ENCODE measurements around the gene MPHOSPH9. TPM values are rescaled to one million over a fixed set of nuclear protein-coding genes. Genes with fewer than 3 reads are reported as not detected.

MPHOSPH9 gene
- total and polyA plus RNA-seq, 2 of the 4 experiments (the other 2 are of a cell fraction): 7.6 to 17.0 TPM

DNA sequence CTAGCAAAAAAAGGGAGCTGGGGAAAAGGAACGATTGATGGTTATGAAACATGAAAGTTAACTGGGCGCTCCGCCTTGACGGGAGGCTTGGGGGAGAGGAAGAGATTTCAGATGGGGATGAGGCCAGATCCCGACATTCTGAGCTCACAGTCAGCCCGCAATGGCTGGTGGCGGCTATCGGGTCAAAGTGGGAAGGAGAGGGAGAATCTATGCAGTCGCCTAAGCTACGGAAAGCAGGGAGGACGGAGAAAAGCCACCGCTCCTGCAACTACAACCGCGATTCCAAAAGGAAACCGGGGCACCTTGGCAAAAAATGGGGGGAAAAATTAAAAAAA, 502 bp downstream of the MPHOSPH9 start:
- peak overlapping the region; percentile 54; the same call in 1 of the 2 replicates for H4K5ac ChIP-seq (ENCODE audit: low read depth, low read length)
- H2BK5ac ChIP-seq (ENCODE audit: low read depth, low read length, poor library complexity, severe bottlenecking): peak overlapping the region; percentile 86
- H3K56ac ChIP-seq (ENCODE audit: extremely low read depth, insufficient read depth, low read length): peak overlapping the region; percentile 92
- H4K20me1 ChIP-seq (ENCODE audit: insufficient read depth, low read length): peaks cover under 1% of the 10 kb centered on the region; the same call in 1 of the 2 replicates
- in situ Hi-C loops (cut with MboI; ENCODE audit: low sequenced_read_pairs) (loop anchor here (5.0 to 10.0 kb wide), 2 partner anchors 188 to 265 kb away; partner anchors contain the start of gene ABCB9), intact Hi-C loops (cut with micrococcal nuclease) (loop anchor here (10.0 kb wide), 1 partner anchor 338 kb away; the partner anchor contains the start of gene VPS37B), dilution Hi-C loops (cut with HindIII; ENCODE audit: low sequenced_read_pairs, unreplicated experiment) (loop anchor here (25.0 kb wide), 1 partner anchor 245 kb away; the partner anchor contains the start of genes ARL6IP4 and OGFOD2)
- peaks cover 5% of the 10 kb centered on the region for H3K9me1 ChIP-seq (ENCODE audit: insufficient read depth, low read length)
- H3K9me3 ChIP-seq (ENCODE audit: control insufficient read depth, insufficient read depth, low read length): no peaks in the 10 kb centered on the region
- peak overlapping the region; percentile 98 for H3K23ac ChIP-seq (ENCODE audit: low read depth, low read length)
- H2AFZ ChIP-seq (replicated peaks; ENCODE audit: low read length, poor library complexity): peak overlapping the region; percentile 100
- ChIA-PET CTCF (interaction anchor here (1.4 to 4.6 kb wide), 2 partner anchors 10 to 189 kb away, joined by 4 to 23 read pairs; no protein-coding TSS in a partner anchor), POLR2A (ENCODE audit: unreplicated experiment) (interaction anchor here (0.6 to 1.9 kb wide), 9 partner anchors 9 to 256 kb away, joined by 3 to 14 read pairs (median 4); no protein-coding TSS in a partner anchor)
- H2BK20ac ChIP-seq (ENCODE audit: low read depth, low read length): peak overlapping the region; percentile 53
- WGBS, 2 experiments (ENCODE audit: extremely low coverage in 2 of 2, insufficient read length in 1 of 2): 0% methylated on average over 3 of the region's 15 CpGs; no CpG with 5 or more reads in 1 of the 2 experiments
- TSS peak; percentile 46 for BruUV-seq (replicated peaks)
- no peaks in the 10 kb centered on the region for H3K27me3 ChIP-seq (ENCODE audit: control insufficient read depth, insufficient read depth, low read length)
- peaks cover 3% of the 10 kb centered on the region for H3K4me1 ChIP-seq (ENCODE audit: control insufficient read depth, insufficient read depth, low read length)
- H3K4me2 ChIP-seq (ENCODE audit: low read depth, low read length): peak overlapping the region; percentile 94
- peak overlapping the region; percentile 87 for H3K27ac ChIP-seq (ENCODE audit: insufficient read depth, low read length)
- TF ChIP-seq RCOR1 (IDR thresholded peaks at IDR 0.05; ENCODE audit: insufficient replicate concordance, low read length): no peak
- no peak for TF ChIP-seq RAD21 (IDR thresholded peaks at IDR 0.05; ENCODE audit: low read length)
- no peak for TF ChIP-seq CHD1 (IDR thresholded peaks at IDR 0.05; ENCODE audit: low read depth, low read length)
- no peak for TF ChIP-seq NFE2L2 (IDR thresholded peaks at IDR 0.05; ENCODE audit: low read depth, low read length)
- no peak for TF ChIP-seq CEBPB (IDR thresholded peaks at IDR 0.05; ENCODE audit: low read depth, low read length)
- no peak for TF ChIP-seq MXI1 (IDR thresholded peaks at IDR 0.05; ENCODE audit: borderline replicate concordance, low read depth, low read length)
- TF ChIP-seq, protein P1, sequence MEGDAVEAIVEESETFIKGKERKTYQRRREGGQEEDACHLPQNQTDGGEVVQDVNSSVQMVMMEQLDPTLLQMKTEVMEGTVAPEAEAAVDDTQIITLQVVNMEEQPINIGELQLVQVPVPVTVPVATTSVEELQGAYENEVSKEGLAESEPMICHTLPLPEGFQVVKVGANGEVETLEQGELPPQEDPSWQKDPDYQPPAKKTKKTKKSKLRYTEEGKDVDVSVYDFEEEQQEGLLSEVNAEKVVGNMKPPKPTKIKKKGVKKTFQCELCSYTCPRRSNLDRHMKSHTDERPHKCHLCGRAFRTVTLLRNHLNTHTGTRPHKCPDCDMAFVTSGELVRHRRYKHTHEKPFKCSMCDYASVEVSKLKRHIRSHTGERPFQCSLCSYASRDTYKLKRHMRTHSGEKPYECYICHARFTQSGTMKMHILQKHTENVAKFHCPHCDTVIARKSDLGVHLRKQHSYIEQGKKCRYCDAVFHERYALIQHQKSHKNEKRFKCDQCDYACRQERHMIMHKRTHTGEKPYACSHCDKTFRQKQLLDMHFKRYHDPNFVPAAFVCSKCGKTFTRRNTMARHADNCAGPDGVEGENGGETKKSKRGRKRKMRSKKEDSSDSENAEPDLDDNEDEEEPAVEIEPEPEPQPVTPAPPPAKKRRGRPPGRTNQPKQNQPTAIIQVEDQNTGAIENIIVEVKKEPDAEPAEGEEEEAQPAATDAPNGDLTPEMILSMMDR (conservative IDR thresholded peaks at IDR 0.05; ENCODE audit: low read depth, low read length): no peak
- DNase-seq: no peak
- H2AK9ac ChIP-seq (replicated peaks; ENCODE audit: low read depth, low read length, poor library complexity): peak overlapping the region; percentile 91
- peak overlapping the region; percentile 91 for H3K14ac ChIP-seq (replicated peaks; ENCODE audit: low read depth, low read length)
- no peak overlapping the region for H2AK5ac ChIP-seq (ENCODE audit: low read depth, low read length)
- H4K8ac ChIP-seq (ENCODE audit: low read depth in 2 of 2, low read length in 2 of 2): peak overlapping the region; percentile 10 to 93; a peak in 3 of 4 replicates
- H3K4ac ChIP-seq (ENCODE audit: low read depth, low read length): peak overlapping the region; percentile 77
- peak; percentile 6 for ATAC-seq (ENCODE audit: low read depth)
- peak overlapping the region; percentile 58 for H4K91ac ChIP-seq (ENCODE audit: insufficient read depth, low read depth, low read length)
- H2BK120ac ChIP-seq (ENCODE audit: low read depth, low read length): peak overlapping the region; percentile 36; the same call in 1 of the 2 replicates
- H3K4me3 ChIP-seq (ENCODE audit: insufficient read depth, low read depth, low read length): peak overlapping the region; percentile 70
- H3K18ac ChIP-seq (ENCODE audit: low read depth, low read length): peak overlapping the region; percentile 61
- H3K9ac ChIP-seq (ENCODE audit: low read depth, low read length): peak overlapping the region; percentile 89
- no peaks in the 10 kb centered on the region; the same call in 1 of the 2 replicates for H3K36me3 ChIP-seq (ENCODE audit: control insufficient read depth, insufficient read depth, low read length)
- peaks cover 35 to 56% of the 10 kb centered on the region in 2 experiments for H3K79me1 ChIP-seq (ENCODE audit: low read depth in 1 of 2, low read length in 2 of 2)
- H2BK15ac ChIP-seq (ENCODE audit: low read depth, low read length): peak overlapping the region; percentile 74; the same call in 1 of the 3 replicates

Measured in IMR-90 (cell line).